HepG2 (cell line): ENCODE results near the gene NOXA1. TPM values are rescaled to one million over a fixed set of nuclear protein-coding genes. Genes with fewer than 3 reads are reported as not detected.

ENCODE experiments used
- ATAC-seq: fragments of 200-7000 bp; cut with Tn5 transposase; 3 replicates; pipeline ENCODE4 v1.9.1; 2020; ENCODE audit warnings: mild to moderate bottlenecking, moderate library complexity
- BruUV-seq: library from RNA; stranded (reverse); fragments of 400-500 nt; replicated peaks from 2 replicates; lab custom pipeline; 2021; lab: Mats Ljungman, UMichigan
- CTCF ChIA-PET: fragments of 300-600 bp; formaldehyde crosslinking; extraction: SDS; loops from one replicate; lab custom pipeline; 2021; ENCODE audit warnings: low total read pairs, inconsistent platforms, low intra/inter-chr PET ratio; lab: Yijun Ruan, JAX
- POLR2A ChIA-PET: fragments of 350-600 bp; sonication (Branson Sonifier 250); formaldehyde crosslinking; loops from one replicate; lab custom pipeline; 2020; ENCODE audit warnings: antibody characterized with exemption, inconsistent platforms; lab: Yijun Ruan, JAX
- DNase-seq: peaks from one replicate; pipeline ENCODE4 v3.0.0-alpha.2; 2015; ENCODE audit warnings: low spot score
- FAIRE-seq: peaks from 3 replicates; lab custom pipeline; 2011; peaks lifted over from hg19 to GRCh38; lab: Jason Lieb, UNC
- H2AFZ ChIP-seq: one replicate; pipeline ENCODE4 v1.6.1; 2011; ENCODE audit warnings: low read length, inconsistent platforms
- H3K27ac ChIP-seq: fragments of 300-600 bp; 3 replicates; pipeline ENCODE4 v1.8.0; 2011; ENCODE audit warnings: mixed run types, mild to moderate bottlenecking, mixed read lengths, low read length, inconsistent platforms; ENCODE audit not compliant: insufficient read depth; ENCODE audit errors: extremely low read length
- H3K27me3 ChIP-seq, 2 experiments: fragments of 200-600 bp in 1 of 2; 2 replicates in 1 of 2; 3 replicates in 1 of 2; pipeline versions ENCODE4 v1.6.0 to v1.8.0; 2011; ENCODE audit warnings: low read length in 2 of 2, mild to moderate bottlenecking in 2 of 2, moderate library complexity in 2 of 2, inconsistent platforms in 1 of 2; ENCODE audit not compliant: insufficient read depth in 2 of 2, control insufficient read depth in 1 of 2
- H3K36me3 ChIP-seq, 2 experiments: fragments of 200-600 bp in 1 of 2; replicated peaks in 1 of 2; 2 replicates in 1 of 2; 3 replicates in 1 of 2; pipeline versions ENCODE4 v1.5.1 to v1.8.0; 2011; ENCODE audit warnings: low read length in 2 of 2, inconsistent platforms in 1 of 2; ENCODE audit not compliant: insufficient read depth in 2 of 2, control insufficient read depth in 1 of 2
- H3K4me1 ChIP-seq: 2 replicates; pipeline ENCODE4 v1.5.1; 2012; ENCODE audit warnings: low read length, inconsistent platforms; ENCODE audit not compliant: insufficient read depth
- H3K4me2 ChIP-seq: 2 replicates; pipeline ENCODE4 v1.6.0; 2011; ENCODE audit warnings: low read depth, low read length, inconsistent platforms
- H3K4me3 ChIP-seq, 3 experiments: fragments of 200-600 bp in 1 of 3; sonication (generic), shearing (Covaris generic) in 1 of 3; replicated peaks in 1 of 3; 2 replicates each; pipeline ENCODE4 v1.5.1; 2011 to 2016; ENCODE audit warnings: low read length in 3 of 3, inconsistent platforms in 2 of 3, low read depth in 2 of 3, mild to moderate bottlenecking in 2 of 3, control low read depth in 1 of 3, mixed read lengths in 1 of 3; ENCODE audit not compliant: insufficient read depth in 1 of 3
- H3K79me2 ChIP-seq: one replicate; pipeline ENCODE4 v1.6.1; 2011; ENCODE audit warnings: low read length, inconsistent platforms; ENCODE audit not compliant: insufficient read depth
- H3K9ac ChIP-seq: 2 replicates; pipeline ENCODE4 v1.6.0; 2011; ENCODE audit warnings: mild to moderate bottlenecking, low read depth, low read length, inconsistent platforms; ENCODE audit not compliant: insufficient read depth
- H3K9me3 ChIP-seq: 2 replicates; pipeline ENCODE4 v1.5.1; 2012; ENCODE audit warnings: mild to moderate bottlenecking, low read length
- H4K20me1 ChIP-seq: 2 replicates; pipeline ENCODE4 v1.6.0; 2011; ENCODE audit warnings: inconsistent platforms, mild to moderate bottlenecking, low read length, moderate library complexity; ENCODE audit not compliant: insufficient read depth
- TARDBP ChIP-seq: sonication (generic); formaldehyde crosslinking; IDR thresholded peaks from 2 replicates; pipeline ENCODE4 v1.8.0; 2022; ENCODE audit warnings: mild to moderate bottlenecking, missing genetic modification reagents
- ZNF687 ChIP-seq: sonication (generic); formaldehyde crosslinking; IDR thresholded peaks from 2 replicates; pipeline ENCODE4 v1.5.1; 2020; ENCODE audit warnings: mild to moderate bottlenecking, missing genetic modification reagents, moderate library complexity
- WGBS: methylation state at CpG from one replicate; pipeline ENCODE4 v1.1.6; 2017; ENCODE audit warnings: low lambda C conversion rate; 5-methylcytosine and 5-hydroxymethylcytosine counted together
- in situ Hi-C: cut with HindIII; loops from 2 replicates; pipeline ENCODE4 v1.10.0; 2017; ENCODE audit warnings: low pct_unique_long_range_greater_than_20kb; ENCODE audit not compliant: extremely low pct_ligation_motif_present
- intact Hi-C: fragments of 100-400 bp; cut with micrococcal nuclease; formaldehyde crosslinking; loops from one replicate; pipeline ENCODE4 v1.10.0; 2022; ENCODE audit not compliant: unreplicated experiment
- polyA plus RNA-seq, 8 experiments: library from polyadenylated mRNA; depleted of rRNA in 3 of 8; stranded (reverse) in 7 of 8; unstranded in 1 of 8; fragments of >200 nt; fragmentation: Illumina TruSeq in 4 of 8; extraction: Trizol in 4 of 8; gene quantifications; 2 replicates each; pipeline versions ENCODE4 v1.2.1 to v1.2.3, GENCODE V29; 2011 to 2016; ENCODE audit warnings: low read depth in 4 of 8, missing spikeins in 1 of 8, mixed read lengths in 1 of 8; ENCODE audit not compliant: insufficient read depth in 1 of 8
- total RNA-seq, 5 experiments: library from RNA; depleted of rRNA; stranded (reverse); fragments of >200 nt; fragmentation: Illumina TruSeq; extraction: Trizol; gene quantifications; 2 replicates each; pipeline ENCODE4 v1.2.3, GENCODE V29; 2016; ENCODE audit warnings: low read depth in 1 of 5

NOXA1 gene
- total and polyA plus RNA-seq, 2 of the 13 experiments (the other 11 are each of a cell fraction or from before 2014, with no cell fraction given) = 0.78 to 1.2 TPM

DNA sequence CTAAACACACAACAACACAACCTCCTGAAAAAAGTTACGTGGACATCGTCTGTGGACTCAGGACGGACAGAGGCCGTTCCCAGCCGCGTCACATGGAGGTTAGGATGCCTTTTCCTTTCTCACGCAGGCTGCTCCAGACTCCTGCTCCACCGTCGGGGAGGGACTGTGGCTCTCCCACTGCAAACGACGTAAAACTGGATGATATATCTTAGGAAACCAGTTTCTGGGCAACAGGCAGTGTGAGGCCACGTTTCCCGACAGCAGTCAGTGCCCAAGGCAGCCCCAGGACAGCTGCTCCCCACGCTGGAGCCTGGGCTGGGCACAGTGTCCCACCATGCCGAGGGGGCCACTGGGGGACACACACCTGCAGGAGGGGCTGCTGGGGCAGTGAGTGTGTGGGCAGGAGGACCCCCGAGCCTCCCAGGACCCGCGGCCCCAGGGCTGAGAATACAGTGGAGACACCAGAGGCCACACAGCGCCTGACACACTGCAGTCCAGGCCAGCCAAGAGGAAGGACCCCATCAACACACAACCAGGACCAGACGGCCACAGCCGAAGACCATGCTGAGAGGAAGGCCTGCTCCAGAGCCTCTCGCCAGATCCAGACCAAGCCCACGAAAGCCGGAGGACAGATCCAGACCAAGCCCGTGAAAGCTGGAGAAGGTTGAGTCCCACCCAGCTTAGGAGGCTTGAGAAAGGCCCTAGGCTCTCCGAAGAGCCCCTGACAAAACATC is 26.4 kb upstream of the NOXA1 start:
- Histone ChIP-seq H3K4me1 (peaks cover 26% of the 10 kb centered on the region), H4K20me1 (no peaks in the 10 kb centered on the region), H3K9ac (no peak overlapping the region; the same call in 1 of the 2 replicates), H3K9me3 (no peaks in the 10 kb centered on the region), H3K36me3 (no peaks in the 10 kb centered on the region)
- in situ Hi-C loops = no loop called here
- no peak for FAIRE-seq
- BruUV-seq = no TSS peak
- DNase-seq = no peak
- ATAC-seq = no peak
- 85% methylated on average over 13 of the region's 26 CpGs for WGBS
- TF ChIP-seq TARDBP (no peak), ZNF687 (peak; percentile 19; the same call in 1 of the 2 replicates)
- TF ChIP-seq, all 625 proteins: peak for 1
- Histone ChIP-seq H2AFZ (no peak overlapping the region), H3K4me3 (no peak overlapping the region), H3K27ac (no peak overlapping the region), H3K27me3 (no peaks in the 10 kb centered on the region), H3K79me2 (no peaks in the 10 kb centered on the region), H3K4me2 (no peak overlapping the region)
- ChIA-PET POLR2A (no interaction called here), CTCF (no interaction called here)
- intact Hi-C loops = no loop called here
